Dedifferentiated amniotic fluid mesenchymal stem cell (primary cell): ENCODE results near the gene KBTBD8.

Source experiments
- DNase-seq: peaks from one replicate; pipeline ENCODE4 v3.0.0-alpha.2; 2016; ENCODE audit errors: extremely low spot score

Gene KBTBD8

DNA sequence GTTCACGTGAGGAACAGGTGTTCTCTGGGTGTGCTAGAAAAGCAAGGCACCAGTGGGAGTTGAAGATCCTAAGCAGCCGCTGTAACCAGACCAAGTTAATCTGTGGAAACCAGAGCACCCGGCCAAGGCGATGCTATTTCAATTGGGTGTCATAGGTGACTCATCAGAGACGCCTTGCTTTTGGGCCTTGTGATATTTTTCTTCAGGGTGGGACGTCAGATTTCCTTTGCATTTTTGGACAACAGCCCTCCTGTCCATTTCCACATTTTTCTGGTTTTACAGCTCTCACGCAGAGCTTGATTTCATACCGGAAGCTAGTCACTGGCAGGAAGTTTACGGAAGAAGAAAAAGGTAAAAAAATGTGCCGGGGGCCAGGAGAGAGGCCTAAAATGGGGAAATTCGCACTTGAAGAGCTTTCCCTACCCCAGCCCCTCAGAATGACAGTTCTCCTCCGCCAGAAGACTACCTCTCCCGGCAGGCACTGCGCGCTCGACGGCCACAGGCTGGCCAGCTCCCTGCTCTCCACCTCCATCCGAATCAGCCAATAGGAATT is 471 bp upstream of the KBTBD8 start:
- peak; percentile 78 for DNase-seq

DNA sequence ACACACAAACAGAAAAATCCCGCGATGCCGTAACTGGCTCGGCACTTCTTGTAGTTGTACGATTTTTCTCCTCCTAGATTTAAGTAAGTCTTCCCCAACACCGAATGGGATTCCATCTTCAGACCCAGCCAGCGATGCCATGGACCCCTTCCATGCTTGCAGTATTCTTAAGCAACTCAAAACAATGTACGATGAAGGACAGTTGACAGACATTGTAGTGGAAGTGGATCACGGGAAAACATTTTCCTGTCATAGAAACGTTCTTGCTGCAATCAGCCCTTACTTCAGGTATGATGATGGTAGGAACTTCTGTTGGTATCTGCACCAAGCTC is 763 bp downstream of the KBTBD8 start:
- DNase-seq = no peak

DNA sequence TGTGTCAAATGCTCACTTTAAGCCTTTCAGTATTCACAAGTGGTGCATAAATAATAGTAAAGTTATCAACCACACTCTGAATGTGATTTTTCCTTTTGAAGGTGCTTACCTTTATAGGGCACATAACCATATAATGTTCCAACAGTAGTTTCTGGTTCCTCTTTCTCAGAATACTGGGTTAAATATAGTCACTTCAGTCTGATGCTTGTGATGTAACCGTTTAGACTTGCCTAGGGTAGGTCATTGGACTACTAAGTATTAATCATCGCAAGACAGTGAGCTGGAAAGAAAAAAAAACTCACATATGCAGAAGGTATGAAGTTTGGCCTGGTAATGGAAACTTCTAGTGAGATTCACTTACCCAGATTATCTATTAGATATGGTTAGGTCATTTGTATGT is 1.9 kb downstream of the KBTBD8 start:
- DNase-seq = no peak

DNA sequence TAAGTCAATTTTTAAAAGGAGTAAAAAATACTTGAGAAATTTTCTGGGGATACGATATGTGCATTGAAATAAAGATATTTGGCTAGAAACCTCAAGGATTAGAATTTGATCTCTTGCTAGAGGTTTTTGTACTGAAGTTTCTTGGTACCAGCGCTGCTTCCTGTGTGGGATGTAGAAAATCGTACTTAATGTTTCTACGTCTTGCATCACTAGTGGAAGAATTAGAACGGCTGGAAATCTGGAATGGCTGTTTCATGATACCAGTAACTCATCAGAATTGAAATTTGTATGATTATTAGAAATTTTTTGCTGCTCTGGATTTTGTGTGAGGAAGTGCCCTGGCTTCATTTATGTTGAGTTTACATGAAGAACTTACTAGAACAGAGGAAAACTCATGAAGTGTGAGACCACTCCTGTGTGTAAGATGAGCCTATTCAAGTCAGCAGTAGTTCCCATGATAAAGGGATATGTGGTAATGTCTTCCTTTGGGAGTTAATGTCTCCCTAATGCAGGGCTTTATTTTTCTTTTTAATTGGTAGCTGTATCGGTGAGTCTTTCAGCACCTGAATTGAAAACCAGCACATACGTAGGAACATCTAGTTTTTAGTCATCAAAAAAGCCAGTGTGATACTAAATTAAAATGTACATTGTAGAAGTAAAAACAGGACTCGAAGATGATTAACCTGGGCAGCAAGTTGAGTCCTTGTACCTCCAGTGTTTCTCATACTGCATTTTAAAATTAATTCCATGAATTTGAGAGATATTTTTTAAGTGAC is 3.2 kb downstream of the KBTBD8 start:
- DNase-seq = no peak

DNA sequence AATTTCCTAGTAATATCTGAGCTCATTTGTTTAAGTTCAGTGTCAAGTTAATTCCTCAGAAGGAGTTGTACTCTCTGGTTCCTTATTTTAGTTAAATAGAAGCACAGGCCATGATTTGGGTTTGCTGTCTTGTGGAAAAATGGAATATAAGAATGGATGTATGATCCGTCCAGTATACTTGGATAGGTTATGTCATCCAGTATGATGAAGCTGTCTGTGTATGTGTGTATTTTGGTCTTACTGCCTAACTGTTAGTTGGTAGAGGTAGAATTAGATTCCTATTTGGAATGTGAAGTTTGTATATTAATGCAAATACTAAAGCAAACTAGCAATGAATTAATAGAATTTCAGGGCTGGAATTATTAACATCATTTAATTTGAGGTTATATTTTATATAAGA is 7.9 kb downstream of the KBTBD8 start:
- no peak for DNase-seq

DNA sequence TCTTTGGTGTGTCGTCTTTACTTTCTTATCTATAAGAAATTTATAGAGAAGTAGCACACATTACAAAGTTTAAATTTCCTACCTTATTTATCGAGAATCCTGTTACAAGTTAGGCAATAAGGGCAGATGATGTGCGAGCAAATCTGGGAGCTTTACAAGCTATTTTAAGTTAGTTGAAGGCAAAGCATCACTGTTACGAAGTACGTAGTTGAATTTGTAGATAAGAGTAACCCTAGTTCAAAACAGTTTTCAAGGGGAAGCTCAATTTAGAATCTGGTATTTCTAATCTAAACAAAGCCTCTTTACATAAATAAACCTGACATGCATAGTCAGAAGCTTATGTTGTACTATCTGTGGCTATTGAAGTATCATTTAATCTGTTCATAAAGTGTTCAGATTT is 8.4 kb downstream of the KBTBD8 start:
- DNase-seq = peak; percentile 35

DNA sequence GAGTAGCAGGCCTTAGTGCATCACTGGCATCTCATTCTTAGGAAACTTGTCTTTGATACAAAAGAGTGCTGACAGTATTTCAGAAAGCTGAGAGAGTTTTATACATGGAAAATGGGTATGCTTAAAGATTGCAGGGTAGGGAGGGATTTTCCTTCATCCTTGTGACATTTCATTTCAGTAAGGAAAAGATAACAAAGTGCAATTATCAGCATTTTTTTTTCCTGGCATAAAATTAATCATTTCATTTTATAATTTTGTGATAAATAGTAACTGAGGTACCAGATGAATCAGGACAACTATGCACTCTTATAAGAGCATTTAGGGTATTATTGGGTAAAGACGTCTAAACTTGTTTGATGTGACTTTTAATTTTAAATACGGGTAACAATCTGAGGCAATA is 10.3 kb downstream of the KBTBD8 start:
- DNase-seq = no peak

DNA sequence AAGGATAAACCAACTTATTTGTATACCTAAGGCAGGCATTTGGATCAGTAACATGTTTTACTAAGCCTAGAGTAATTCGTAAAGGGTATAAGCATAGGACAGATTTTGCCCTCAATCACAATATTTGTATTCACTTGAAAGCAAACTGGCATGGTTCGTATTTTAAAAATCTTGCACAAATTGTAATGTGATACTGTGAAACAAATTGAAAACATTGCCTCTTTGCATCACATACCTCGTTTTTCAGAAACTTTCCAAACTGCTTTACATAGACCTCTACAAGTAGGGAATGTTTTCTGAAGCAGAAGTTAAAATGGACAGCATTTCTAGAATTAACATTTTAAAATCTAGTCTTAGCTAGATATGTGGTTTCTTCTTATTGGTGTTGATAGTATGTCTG is 11.6 kb downstream of the KBTBD8 start:
- no peak for DNase-seq

DNA sequence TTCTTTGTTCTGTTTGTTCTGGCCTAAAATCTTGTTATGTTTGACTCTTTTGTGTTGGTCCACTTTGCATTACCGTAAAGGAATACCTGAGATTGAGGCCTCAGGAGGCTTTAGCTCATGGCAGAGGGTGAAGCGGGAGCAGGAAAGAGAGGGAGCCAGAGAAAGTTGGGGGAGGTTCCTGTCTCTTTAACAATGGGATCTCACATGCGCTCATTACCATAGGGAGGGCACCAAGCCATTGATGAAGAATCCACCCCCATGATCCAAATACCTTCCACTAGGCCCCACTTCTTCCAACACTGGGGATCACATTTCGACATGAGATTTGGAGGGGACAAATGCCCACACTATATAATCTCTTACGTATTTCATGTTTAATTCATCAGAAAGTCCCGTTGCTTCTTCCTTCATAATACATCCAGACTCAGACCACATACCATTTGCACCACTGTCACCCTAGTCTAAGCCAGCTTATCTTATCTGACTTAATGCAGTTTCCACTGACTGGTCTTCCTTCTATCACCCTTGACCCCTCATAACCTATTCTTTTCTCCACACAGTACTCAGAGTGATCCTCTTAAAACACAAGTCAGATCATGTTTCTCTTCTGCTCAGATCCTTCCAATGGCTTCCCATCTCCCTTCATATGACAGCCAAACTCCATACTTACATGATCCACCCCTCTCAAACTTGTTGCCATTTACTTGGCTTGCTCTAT is 13.5 kb downstream of the KBTBD8 start:
- no peak for DNase-seq

DNA sequence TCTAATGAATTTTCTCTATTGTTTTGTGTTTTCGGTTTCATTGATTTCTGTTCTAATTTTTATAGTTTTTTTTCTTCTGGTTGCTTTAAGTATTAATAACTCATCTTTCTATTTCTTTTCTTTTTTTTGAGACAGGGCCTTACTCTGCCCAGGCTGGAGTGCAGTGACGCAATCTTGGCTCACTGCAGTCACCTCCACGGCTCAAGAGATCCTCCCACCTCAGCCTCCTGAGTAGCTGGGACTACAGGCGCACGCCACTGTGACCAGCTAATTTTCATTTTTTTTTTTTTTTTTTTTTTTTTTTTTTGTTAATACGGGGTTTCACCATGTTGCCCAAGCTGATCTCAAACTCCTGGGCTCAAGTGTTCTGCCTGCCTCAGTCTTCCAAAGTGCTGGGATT is 14.5 kb downstream of the KBTBD8 start:
- no peak for DNase-seq

DNA sequence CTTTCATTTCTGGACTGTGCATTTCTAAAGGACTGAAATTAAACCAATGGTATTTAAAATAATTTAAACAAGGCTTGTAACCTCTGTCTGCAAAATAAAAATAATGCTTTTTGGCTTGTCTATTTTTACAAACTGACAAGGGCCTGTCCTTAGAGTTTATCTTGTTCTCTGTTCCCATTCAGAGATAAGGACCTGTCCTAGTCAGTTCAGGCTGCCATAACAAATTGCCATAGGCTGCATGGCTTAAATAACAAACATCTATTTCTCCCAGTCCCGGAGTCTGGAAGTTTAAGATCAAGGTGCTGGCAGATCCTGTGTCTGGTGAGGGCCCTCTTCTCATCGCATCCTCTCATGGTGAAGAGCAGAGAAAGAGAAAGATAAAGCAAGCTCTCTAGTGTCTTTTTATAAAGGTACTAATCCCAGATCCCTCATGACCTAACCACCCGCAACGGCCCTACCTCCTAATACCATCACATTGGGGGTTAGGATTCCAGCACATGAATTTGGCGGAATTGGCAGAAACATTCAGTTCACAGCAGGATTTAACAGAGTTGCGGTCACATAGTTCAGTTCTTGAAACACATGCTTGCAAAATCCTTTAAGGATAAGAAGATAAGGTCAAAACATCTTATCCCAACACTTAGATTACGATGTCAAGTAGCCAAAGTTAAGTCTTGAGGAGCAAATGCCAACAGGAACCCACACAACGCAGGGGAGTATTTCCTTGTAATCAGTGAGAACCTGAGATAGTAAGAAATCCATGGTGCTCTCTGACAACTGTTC is 17.8 kb downstream of the KBTBD8 start:
- DNase-seq = no peak

DNA sequence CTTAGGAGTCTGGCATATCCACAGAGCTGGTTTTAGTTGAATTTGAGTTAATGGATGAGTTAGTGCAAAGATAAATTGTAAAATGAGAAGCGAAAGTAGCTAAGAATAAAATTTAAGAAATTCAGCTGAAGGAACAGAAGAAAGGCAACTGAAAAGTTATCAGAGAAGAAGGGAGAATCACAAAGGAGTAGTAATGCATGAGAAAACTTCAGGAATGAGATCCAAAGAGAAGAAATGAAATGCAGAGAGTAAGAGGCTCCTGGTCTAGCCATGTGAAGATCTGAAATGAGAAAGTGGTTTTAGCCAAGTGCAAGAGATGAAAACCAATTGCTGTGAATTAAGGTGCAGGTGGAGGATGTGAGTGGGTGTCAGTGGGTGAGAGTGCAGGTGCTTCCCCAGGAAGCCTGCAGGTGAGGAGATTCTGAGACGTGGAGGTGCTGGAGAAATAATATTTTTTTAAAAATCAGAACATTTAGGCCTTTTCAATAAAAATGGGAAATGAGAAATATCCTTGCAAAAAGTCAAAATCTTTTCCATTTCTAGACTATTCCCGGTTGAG is 18.5 kb downstream of the KBTBD8 start:
- no peak for DNase-seq

DNA sequence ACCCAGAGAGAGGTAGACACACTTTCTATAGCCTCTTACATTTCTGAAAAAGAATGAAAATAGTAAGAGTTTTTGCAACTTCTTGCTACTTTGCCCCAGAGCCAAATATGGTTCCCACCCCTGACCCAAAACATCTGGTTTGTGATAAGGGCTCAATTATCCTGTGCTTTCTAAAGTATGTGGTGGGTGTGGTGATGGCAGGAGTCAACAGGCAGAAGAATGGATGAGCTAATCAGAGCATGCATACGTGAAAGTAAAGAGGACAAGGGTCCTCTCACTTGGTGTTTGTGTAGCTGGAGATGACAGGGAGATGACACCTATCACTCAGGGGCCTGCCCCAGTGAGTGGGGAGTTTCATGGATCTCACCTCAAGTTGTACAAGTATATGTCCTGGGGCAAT is 19.1 kb downstream of the KBTBD8 start:
- no peak for DNase-seq

DNA sequence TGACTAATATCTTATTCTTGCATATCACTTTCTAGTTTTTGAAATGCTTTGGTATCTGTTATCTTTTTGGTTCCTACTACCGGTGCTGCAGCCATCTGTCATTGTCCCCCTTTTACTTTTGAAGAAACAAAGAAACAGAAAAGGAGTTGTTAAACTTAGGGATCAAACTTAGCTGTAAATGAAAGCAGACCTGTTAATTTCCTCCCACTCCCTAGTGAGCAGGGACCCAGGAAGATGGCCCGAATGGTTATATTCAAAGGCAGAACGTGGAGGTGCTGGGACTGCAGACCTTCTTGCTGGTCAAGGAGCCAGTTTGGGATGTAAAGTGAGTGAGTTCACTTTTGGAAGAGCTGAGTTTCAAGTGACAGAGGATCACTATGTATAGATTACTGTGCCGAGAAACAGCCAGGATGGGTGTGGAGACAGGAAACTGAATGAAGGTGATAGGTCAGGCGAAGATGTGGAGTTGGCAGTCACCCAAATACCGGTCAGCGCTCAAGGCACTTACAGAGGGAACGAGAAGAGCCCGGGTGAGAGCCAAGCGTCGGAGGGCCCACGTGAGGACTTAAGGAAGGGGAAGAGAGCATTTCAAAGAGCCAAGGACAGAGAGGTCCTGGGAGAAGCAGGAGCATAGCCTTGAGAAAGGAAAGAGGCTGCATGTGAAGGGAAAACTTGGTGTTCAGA is 20.1 kb downstream of the KBTBD8 start:
- DNase-seq = no peak

DNA sequence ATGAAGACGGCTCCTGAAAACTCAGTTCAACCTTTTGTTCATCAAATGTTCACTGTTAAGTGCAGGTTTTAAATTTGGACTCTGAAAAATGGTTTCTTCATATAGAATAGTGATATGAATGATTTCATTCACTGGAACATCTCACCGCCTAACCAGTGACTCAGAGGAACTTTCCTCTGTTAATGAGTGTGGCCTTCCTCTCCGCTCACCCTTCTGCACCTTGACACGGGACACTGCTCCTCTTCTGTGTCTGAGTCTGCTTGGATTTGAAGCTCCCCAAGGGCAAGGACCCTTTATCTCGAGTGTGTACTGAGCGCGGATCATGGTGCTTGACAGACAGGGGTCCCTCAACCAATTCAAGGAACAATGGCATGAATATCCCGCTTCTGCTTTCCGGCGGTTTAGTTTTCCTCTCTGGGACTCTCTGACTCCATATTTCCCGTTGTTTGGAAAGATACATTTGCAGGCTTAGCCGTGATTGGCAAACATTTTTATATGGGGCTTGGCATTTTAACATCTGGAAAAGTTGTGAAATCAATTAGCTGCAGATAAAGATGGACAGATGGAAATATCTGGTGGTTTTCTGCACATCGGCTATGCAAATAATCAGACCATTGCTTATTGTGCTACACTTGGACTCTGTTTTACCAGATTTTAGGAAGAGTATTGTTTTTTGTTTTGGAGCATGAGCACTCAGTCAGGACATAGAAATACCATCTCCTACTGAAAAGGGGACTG is 20.9 kb downstream of the KBTBD8 start:
- DNase-seq = no peak

DNA sequence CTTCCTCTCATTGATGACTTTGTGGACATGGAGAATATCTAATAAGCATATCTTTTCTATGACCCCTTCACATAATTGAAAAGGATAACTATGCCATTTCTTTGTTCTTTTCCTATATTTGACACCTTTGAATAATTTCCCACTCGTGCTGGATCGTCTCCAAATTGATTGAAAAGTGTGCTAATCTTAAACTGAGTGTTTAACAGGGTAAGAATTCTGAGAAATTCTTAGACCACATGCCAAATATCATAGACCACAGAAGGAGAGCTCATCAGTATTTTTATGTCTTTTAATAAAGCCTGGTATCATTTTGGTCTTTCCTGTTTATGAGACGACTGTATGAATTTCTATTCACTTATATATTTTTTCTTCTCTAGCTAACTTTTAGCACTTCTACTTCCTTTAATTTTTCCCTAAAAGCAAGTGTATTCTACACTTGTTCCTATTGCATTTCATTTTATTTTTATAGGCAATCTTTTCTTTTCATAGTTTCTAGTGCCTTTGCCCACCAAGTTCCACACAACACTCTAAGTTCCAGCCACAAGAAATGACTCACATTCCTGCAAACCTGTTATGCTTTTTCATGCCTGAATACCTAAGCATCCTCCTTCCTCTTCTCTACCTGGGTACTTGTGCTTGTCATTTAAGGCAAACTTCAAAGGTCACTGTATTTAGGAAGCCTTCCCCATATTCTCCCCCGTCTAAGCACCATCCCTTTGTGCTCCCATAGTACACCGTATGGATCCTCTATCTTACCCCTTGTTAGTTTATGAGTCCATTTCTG is 30.1 kb downstream of the KBTBD8 start:
- no peak for DNase-seq

DNA sequence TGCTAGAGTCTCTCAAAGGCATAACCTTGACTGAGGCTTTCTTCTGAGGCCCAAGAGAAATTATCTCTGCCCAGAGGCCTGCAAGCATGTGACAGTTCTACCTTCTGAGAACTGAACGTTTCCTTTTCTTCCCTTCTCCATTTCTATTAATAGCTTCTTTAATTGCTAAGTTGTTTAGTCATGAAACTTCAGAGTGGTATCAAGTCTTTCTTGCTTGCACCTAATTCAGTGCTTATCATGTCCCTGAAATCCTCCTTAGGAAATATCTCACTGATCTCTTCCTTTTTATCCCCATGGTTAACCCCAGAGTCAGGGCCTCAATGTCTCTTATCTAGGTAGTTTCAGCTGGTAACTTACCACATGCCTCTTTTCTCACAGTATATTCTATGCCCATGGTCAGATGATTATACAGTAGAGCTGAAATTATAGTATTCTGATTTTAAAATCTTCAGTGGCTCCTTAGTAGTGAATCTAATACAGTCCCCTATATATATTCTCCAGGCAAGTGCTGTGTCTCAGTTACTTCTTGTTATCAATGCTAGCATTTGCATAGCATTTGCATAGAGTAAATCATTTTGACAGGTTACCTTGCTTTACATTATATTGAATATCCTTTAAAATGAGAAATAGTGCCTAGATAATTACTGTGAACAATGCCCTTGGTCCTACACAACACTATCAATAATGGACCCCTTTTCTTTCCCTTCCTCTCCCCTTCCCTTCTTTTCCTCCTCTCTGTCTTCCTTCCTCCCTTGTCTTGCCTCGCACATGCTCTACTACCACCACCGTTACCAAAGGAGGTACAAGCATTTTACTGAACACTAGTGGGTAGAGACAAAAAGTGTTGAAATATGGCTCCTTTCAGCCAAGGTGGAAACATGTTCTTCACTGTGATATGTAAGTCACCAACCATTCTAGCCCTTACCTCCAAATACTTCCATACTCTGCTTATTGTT is 33.0 kb downstream of the KBTBD8 start:
- no peak for DNase-seq

DNA sequence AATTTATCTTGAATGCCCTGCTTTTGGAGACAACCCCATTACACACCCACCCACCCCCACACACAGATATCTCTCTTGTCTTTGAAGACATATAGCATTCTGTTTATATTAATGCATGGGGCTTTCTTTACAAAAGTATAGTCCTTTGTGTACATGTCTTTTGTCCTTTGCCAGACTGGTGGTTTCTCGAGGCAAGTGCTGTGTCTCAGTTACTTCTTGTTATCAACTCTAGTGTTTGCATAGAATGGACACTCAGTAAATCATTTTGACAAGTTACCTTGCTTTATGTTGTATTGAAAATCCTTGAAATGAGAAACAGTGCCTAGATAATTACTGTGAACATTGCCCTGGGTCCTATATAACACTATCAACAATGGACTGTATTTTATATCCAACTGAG is 33.9 kb downstream of the KBTBD8 start:
- DNase-seq = no peak

DNA sequence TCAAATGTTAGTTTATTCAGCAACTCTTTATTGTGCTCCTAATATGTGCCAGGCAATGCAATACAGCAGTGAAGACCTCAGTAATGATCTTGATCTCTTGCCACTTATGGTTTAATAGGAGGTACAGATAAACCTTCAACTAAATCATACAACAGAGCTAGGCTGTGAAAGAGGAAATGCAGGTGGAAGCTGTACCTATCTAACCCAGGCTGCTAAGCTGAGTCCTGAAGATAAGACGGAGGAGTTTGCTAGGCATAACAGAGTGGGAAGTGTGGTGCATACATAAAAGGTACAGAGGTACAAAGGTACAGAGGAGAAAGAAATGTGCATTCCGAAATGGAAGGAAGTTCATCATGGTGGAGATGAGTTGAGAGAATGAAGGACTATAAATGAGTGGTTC is 35.0 kb downstream of the KBTBD8 start:
- DNase-seq = no peak
